HG03175 (cell line): ENCODE measurements around the gene PRDM16.

ENCODE experiments used
- ATAC-seq: cut with Tn5 transposase; IDR thresholded peaks from one replicate; pipeline ENCODE4 v1.9.1; 2021; ENCODE audit warnings: mild to moderate bottlenecking, moderate library complexity; ENCODE audit not compliant: unreplicated experiment

PRDM16 gene

GRCh38 chr1:3101124-3101939 is 32.3 kb downstream of the PRDM16 start:
- no peak for ATAC-seq

- ATAC-seq: no peak
Measured at GRCh38 chr1:3102641-3103040, 33.6 kb downstream of the PRDM16 start.

- no peak for ATAC-seq
Measured at GRCh38 chr1:3103967-3104677, 35.1 kb downstream of the PRDM16 start.

GRCh38 chr1:3105167-3105863 is 36.3 kb downstream of the PRDM16 start:
- no peak for ATAC-seq

- no peak for ATAC-seq
Measured at GRCh38 chr1:3106216-3106615, 37.2 kb downstream of the PRDM16 start.

GRCh38 chr1:3107201-3107600 is 38.2 kb downstream of the PRDM16 start:
- ATAC-seq: no peak

GRCh38 chr1:3109355-3109754 is 40.4 kb downstream of the PRDM16 start:
- ATAC-seq: no peak

- no peak for ATAC-seq
Measured at GRCh38 chr1:3111348-3112021, 42.5 kb downstream of the PRDM16 start.

GRCh38 chr1:3112526-3112925 is 43.5 kb downstream of the PRDM16 start:
- no peak for ATAC-seq

GRCh38 chr1:3113047-3113740 is 44.2 kb downstream of the PRDM16 start:
- no peak for ATAC-seq

- no peak for ATAC-seq
Measured at GRCh38 chr1:3113741-3114056, 44.7 kb downstream of the PRDM16 start.

GRCh38 chr1:3114131-3114744 is 45.2 kb downstream of the PRDM16 start:
- ATAC-seq: no peak

- no peak for ATAC-seq
Measured at GRCh38 chr1:3114846-3115245, 45.8 kb downstream of the PRDM16 start.

- no peak for ATAC-seq
Measured at GRCh38 chr1:3115275-3116149, 46.5 kb downstream of the PRDM16 start.

- no peak for ATAC-seq
Measured at GRCh38 chr1:3116150-3116510, 47.1 kb downstream of the PRDM16 start.

GRCh38 chr1:3116560-3116959 is 47.6 kb downstream of the PRDM16 start:
- no peak for ATAC-seq

GRCh38 chr1:3117879-3118278 is 48.9 kb downstream of the PRDM16 start:
- no peak for ATAC-seq

- no peak for ATAC-seq
Measured at GRCh38 chr1:3119061-3119460, 50.1 kb downstream of the PRDM16 start.

- ATAC-seq: no peak
Measured at GRCh38 chr1:3119725-3120124, 50.7 kb downstream of the PRDM16 start.
